NT2/D1 (cell line): ENCODE results near the gene FAM76B.

Experiments used
- DNase-seq: peaks from one replicate; pipeline ENCODE4 v3.0.0-alpha.2; 2011; ENCODE audit warnings: low read depth, low spot score
- H3K27me3 ChIP-seq: 2 replicates; pipeline ENCODE4 v1.6.0; 2011; ENCODE audit warnings: mild to moderate bottlenecking; ENCODE audit not compliant: insufficient read length, insufficient read depth
- H3K36me3 ChIP-seq: 2 replicates; pipeline ENCODE4 v1.6.1; 2011; ENCODE audit warnings: mild to moderate bottlenecking, low read length, mixed read lengths; ENCODE audit not compliant: insufficient read depth, insufficient read length
- H3K4me1 ChIP-seq: 2 replicates; pipeline ENCODE4 v1.5.1; 2011; ENCODE audit not compliant: insufficient read depth, insufficient read length
- H3K4me3 ChIP-seq: 2 replicates; pipeline ENCODE4 v1.5.1; 2011; ENCODE audit warnings: low read depth; ENCODE audit not compliant: insufficient read length
- H3K9ac ChIP-seq: 2 replicates; pipeline ENCODE4 v1.6.0; 2011; ENCODE audit warnings: low read depth; ENCODE audit not compliant: insufficient read length
- H3K9me3 ChIP-seq: 2 replicates; pipeline ENCODE4 v1.5.1; 2011; ENCODE audit warnings: mild to moderate bottlenecking, low read length; ENCODE audit not compliant: insufficient read depth
- SUZ12 ChIP-seq: IDR thresholded peaks from 2 replicates; pipeline ENCODE4 v1.6.1; 2011; ENCODE audit not compliant: insufficient read length, insufficient read depth; ENCODE audit errors: extremely low read depth
- YY1 ChIP-seq: IDR thresholded peaks from 2 replicates; pipeline ENCODE4 v1.6.1; 2011; ENCODE audit not compliant: insufficient read length, insufficient read depth
- ZNF274 ChIP-seq: IDR thresholded peaks from 2 replicates; pipeline ENCODE4 v1.6.1; 2011; ENCODE audit warnings: mild to moderate bottlenecking, low read depth, low read length

The FAM76B gene

DNA sequence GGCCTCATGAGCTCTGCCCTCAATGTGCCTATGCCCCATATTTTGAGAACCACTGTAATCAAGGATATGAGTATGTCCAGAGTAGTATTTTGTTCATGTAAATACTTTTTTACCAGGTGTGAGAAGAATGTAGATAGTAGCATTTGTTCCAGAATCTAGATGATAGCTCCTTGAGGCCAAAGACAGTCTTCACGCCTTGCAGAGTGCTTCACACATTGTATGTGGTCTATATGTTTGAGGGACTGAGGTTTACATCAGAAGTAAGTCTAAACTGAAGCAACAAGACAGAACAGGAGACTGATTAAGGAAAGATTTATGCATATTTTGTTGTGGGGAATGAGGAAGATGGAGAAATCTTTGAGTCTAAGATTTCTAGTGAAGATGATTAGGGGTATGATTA, 13.2 kb upstream of the FAM76B start:
- no peak for DNase-seq
- TF ChIP-seq ZNF274: no peak
- no peak for TF ChIP-seq YY1
- TF ChIP-seq SUZ12: no peak
- Histone ChIP-seq H3K36me3 (peaks cover 40% of the 10 kb centered on the region), H3K27me3 (no peaks in the 10 kb centered on the region), H3K9ac (no peak overlapping the region), H3K9me3 (peaks cover 18% of the 10 kb centered on the region; the same call in 1 of the 2 replicates), H3K4me3 (no peak overlapping the region), H3K4me1 (no peaks in the 10 kb centered on the region)

DNA sequence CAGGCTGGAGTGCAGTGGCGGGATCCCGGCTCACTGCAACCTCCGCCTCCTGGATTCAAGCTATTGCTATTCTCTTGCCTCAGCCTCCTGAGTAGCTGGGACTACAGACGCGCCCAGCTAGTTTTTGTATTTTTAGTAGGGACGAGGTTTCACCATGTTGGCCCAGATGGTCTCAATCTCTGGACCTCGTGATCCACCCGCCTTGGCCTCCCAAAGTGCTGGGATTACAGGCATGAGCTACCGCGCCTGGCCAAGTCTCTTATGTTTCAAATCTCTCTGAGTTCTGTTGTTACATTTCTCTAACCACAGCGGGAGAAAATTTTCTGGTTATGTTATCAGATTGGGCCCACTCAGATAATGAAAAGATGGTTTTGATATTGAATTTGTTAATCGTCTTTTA, 10.9 kb upstream of the FAM76B start:
- no peaks in the 10 kb centered on the region for H3K27me3 ChIP-seq
- H3K4me3 ChIP-seq: no peak overlapping the region
- peaks cover 32% of the 10 kb centered on the region for H3K36me3 ChIP-seq
- H3K9me3 ChIP-seq: peaks cover 3% of the 10 kb centered on the region; the same call in 1 of the 2 replicates
- TF ChIP-seq ZNF274: no peak
- no peak for TF ChIP-seq YY1
- TF ChIP-seq SUZ12: no peak
- DNase-seq: no peak
- H3K4me1 ChIP-seq: no peaks in the 10 kb centered on the region
- H3K9ac ChIP-seq: no peak overlapping the region

DNA sequence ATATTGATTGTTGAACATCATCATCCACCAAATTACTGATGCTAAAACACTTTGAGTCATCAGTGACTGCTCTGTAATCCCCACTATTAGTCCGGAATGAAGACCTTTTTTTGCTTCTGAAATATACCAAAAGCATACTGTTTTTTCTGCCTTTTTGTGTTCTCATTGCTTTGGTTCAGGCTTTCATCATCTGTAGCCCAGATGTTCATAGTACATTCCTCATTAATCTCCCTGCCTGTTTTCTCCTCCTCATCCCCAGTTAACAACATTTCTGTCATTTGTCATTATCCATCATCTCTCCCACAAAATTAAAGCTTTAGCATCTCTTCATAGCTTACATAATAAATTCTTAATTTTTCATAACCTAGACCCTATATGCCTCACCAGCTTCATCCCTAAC, 10.0 kb upstream of the FAM76B start:
- TF ChIP-seq ZNF274: no peak
- TF ChIP-seq YY1: no peak
- no peak for TF ChIP-seq SUZ12
- Histone ChIP-seq H3K9ac (no peak overlapping the region), H3K27me3 (no peaks in the 10 kb centered on the region), H3K4me3 (no peak overlapping the region), H3K36me3 (peaks cover 25% of the 10 kb centered on the region), H3K9me3 (no peaks in the 10 kb centered on the region), H3K4me1 (no peaks in the 10 kb centered on the region)
- DNase-seq: no peak

DNA sequence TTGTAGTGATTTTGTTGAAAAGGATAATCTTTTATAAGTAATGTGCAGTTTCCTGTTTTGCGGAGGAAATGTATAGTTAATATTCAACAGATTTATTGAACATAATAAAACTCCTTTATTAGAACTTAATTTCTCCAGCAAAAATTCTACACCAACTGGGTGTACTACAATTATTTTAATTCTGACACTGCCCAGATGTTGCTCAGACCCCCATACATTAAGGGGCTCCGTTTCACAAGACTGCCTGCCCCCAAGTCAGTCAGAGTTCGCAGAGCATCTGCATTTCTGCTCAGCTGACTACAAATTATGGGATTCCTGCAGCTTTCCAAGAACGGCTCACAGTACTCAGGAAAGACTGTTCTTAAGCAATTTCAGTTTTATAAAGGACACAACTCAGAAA, 6.9 kb upstream of the FAM76B start:
- no peak for DNase-seq
- no peaks in the 10 kb centered on the region for H3K9me3 ChIP-seq
- no peak overlapping the region for H3K4me3 ChIP-seq
- peaks cover 19% of the 10 kb centered on the region for H3K36me3 ChIP-seq
- no peaks in the 10 kb centered on the region for H3K4me1 ChIP-seq
- TF ChIP-seq ZNF274 (no peak), SUZ12 (no peak), YY1 (no peak)
- no peaks in the 10 kb centered on the region for H3K27me3 ChIP-seq
- no peak overlapping the region for H3K9ac ChIP-seq

DNA sequence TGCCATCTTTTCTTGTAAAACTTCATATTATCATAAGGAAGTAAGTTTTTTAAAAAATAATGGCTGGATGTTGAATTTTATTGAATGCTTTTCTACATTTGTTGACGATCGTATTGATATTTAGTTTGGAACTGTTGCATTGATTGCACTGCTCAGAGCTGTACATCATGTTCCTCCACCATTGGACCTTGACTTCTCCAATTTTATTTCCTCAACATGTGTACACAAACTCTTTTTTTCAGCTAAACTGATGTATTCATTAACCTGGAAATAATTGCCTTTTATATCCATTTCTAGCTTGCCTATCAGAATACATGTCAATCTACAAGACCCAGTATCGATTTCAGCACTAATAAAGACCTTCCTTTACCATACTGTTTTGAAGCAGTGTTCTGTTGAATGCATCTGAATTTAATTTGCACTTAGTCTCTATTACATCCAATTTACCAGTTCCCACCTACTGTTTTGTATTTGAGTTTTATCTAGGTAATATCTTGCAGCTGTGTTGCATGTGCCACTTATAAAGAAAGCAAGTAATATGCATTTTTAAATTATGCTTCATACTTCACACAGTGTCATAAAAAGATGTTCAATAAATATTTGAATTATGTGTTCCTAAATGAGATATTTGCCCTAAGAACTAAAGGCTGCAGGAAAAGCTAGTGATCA, 6.2 kb upstream of the FAM76B start:
- no peaks in the 10 kb centered on the region for H3K4me1 ChIP-seq
- H3K27me3 ChIP-seq: no peaks in the 10 kb centered on the region
- no peaks in the 10 kb centered on the region for H3K9me3 ChIP-seq
- no peak for DNase-seq
- H3K4me3 ChIP-seq: no peak overlapping the region
- no peak overlapping the region for H3K9ac ChIP-seq
- TF ChIP-seq SUZ12 (no peak), YY1 (no peak), ZNF274 (no peak)
- H3K36me3 ChIP-seq: peaks cover 17% of the 10 kb centered on the region

DNA sequence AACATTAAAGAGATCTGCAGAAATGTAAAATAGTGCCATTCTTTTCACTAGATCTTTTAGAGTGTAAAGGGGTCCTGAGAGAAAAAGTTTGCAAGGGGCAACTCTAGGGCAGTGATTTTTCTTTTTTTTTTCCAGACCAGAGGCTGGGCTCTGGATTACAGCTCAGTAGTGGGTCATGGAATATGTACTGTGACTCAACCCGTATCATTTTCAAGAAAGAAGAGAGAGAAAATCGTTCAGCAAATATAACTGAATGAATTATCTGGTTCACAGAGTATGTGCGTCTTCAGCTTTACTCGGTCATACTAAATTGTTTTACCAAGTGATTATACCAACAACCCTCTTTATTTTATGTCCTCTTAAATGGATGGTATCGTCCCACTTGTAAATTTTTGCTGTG, 4.5 kb upstream of the FAM76B start:
- H3K9me3 ChIP-seq: no peaks in the 10 kb centered on the region
- H3K27me3 ChIP-seq: no peaks in the 10 kb centered on the region
- no peak for TF ChIP-seq YY1
- H3K4me3 ChIP-seq: no peak overlapping the region
- H3K36me3 ChIP-seq: peaks cover 2% of the 10 kb centered on the region
- no peak overlapping the region for H3K9ac ChIP-seq
- DNase-seq: no peak
- H3K4me1 ChIP-seq: no peaks in the 10 kb centered on the region

DNA sequence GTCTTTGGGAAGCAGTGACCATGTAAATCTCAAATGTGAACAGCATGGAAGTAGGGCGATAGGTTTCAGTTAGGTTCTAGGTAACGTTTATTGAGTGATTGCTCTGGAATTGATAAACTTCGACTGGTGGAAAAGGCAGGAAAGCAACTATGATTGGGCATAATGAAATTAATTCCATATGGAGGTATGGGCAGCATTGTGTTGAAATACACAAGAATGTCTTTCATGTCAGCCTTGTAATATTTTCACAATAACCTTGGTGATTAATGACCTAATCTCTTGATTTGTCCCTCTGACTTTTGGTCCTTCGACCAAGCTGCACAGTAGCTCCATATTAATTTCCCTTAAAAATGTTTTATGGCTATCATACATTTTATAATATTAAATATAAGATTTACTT, 3.5 kb upstream of the FAM76B start:
- Histone ChIP-seq H3K9ac (no peak overlapping the region), H3K4me3 (no peak overlapping the region), H3K36me3 (no peaks in the 10 kb centered on the region), H3K9me3 (no peaks in the 10 kb centered on the region), H3K4me1 (no peaks in the 10 kb centered on the region), H3K27me3 (no peaks in the 10 kb centered on the region)
- TF ChIP-seq YY1: no peak
- no peak for TF ChIP-seq SUZ12
- no peak for TF ChIP-seq ZNF274
- no peak for DNase-seq

DNA sequence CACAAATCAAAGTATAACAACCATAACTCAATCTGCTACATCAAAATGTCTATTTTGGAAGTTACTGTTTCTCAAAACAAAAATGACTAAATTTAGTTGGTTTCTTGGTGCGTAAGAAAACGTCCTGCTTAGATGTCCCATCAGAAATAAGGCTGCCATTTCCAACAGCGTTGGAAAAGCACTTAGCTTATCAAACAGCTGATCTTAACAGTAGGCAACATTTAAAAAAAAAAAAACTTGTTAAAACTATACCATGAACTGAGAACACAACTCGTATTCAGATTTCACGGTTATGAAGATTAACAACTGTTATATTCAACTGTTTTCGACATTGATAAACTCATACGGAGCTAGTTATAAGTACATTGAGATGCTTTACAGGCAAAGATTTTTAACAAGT, 3.1 kb upstream of the FAM76B start:
- Histone ChIP-seq H3K36me3 (no peaks in the 10 kb centered on the region), H3K9ac (no peak overlapping the region), H3K9me3 (no peaks in the 10 kb centered on the region), H3K4me3 (no peak overlapping the region), H3K27me3 (no peaks in the 10 kb centered on the region), H3K4me1 (no peaks in the 10 kb centered on the region)
- TF ChIP-seq SUZ12 (no peak), ZNF274 (no peak), YY1 (no peak)
- no peak for DNase-seq
